ENCODE measurements around the gene C1QTNF9.

DNA sequence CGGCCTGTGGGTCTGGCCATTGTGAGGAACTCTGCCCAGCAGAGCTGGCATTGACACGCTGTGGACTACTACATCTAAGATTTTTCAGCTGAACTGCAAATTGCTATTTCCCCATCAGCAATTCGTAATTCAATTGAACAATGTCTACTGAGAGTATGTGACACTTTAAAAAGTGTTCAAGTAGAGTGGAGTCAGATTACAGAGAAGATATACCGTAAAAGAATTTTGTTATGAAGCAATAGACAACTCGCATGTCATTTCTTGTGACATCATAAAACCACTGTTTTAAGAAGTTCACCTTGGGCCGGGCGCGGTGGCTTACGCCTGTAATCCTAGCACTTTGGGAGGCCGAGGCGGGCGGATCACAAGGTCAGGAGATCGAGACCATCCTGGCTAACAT, 32.5 kb upstream of the C1QTNF9 start:
- TF ChIP-seq EZH2phosphoT487 (IDR thresholded peaks at IDR 0.05; ENCODE audit: low read depth, severe bottlenecking, unreplicated experiment) (no peak), EZH2 (IDR thresholded peaks at IDR 0.05; ENCODE audit: borderline replicate concordance) (no peak)
- TF ChIP-seq, protein P1, sequence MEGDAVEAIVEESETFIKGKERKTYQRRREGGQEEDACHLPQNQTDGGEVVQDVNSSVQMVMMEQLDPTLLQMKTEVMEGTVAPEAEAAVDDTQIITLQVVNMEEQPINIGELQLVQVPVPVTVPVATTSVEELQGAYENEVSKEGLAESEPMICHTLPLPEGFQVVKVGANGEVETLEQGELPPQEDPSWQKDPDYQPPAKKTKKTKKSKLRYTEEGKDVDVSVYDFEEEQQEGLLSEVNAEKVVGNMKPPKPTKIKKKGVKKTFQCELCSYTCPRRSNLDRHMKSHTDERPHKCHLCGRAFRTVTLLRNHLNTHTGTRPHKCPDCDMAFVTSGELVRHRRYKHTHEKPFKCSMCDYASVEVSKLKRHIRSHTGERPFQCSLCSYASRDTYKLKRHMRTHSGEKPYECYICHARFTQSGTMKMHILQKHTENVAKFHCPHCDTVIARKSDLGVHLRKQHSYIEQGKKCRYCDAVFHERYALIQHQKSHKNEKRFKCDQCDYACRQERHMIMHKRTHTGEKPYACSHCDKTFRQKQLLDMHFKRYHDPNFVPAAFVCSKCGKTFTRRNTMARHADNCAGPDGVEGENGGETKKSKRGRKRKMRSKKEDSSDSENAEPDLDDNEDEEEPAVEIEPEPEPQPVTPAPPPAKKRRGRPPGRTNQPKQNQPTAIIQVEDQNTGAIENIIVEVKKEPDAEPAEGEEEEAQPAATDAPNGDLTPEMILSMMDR (IDR thresholded peaks at IDR 0.05; ENCODE audit: poor library complexity): no peak
